Urothelium cell line (cell line): ENCODE measurements around the gene GNAL.

ENCODE experiments used
- DNase-seq: peaks from one replicate; pipeline ENCODE4 v3.0.0; 2011; ENCODE audit warnings: low spot score, mixed read lengths
- FAIRE-seq: peaks from 2 replicates; lab custom pipeline; 2011; peaks lifted over from hg19 to GRCh38; lab: Jason Lieb, UNC

The GNAL gene

GRCh38 chr18:11757084-11757590 lies 68.1 kb downstream of the GNAL start:
- DNase-seq (no peak), FAIRE-seq (no peak)

- DNase-seq (no peak), FAIRE-seq (no peak)
Observed at GRCh38 chr18:11759456-11759855, 70.4 kb downstream of the GNAL start.

DNA sequence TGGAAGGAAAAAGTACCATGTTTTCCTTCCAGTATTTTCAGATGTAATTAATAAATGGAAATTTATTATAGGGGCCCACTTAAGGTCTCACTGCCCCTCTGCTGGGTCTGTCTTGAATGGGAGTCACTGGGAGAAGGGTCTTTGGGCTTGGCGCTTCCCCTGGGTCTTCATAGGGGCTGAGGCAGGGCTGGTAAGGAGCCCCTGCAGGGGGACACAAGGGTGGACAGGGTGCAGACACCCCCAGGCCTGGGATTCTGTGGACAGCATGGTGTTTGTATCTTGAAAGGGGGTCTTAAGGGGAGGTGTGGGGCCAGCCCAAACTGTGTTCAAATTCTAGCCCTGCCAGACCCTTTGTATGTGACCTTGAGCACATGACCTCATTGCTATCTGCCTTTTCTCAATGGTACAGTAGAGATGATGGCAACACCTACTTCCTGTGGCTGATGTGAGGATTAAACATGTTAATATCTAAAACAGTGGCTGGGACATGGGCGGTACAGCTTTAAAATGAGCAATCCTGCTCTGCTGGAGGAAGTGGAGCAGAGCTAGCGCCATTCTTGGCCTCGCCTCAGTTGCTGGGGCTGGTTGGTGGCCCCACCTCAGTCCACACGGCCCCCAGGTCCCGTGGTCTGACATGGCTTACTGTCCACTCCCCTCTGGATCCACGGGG lies 71.6 kb downstream of the GNAL start:
- no peak for FAIRE-seq
- no peak for DNase-seq

DNA sequence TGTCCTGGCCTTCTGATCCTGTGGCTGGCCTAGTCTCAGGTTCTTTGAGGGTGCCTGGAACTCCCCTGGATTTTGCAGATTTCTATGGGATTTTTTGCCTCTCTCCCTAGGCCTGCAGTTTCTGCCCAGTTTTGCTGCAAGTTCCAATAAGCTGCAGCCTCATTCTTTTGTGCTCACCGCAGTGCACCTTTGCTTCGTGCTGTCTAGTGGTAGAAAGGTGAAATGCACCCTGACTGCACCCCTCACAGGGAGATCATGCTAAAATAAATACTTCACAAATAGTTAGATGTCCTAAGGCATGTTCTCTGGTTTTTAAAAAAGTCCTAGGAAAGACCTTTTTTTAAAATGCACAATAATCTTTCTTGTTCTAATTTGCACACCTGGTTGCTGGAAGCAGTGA lies 72.5 kb downstream of the GNAL start:
- FAIRE-seq (no peak), DNase-seq (no peak)

DNA sequence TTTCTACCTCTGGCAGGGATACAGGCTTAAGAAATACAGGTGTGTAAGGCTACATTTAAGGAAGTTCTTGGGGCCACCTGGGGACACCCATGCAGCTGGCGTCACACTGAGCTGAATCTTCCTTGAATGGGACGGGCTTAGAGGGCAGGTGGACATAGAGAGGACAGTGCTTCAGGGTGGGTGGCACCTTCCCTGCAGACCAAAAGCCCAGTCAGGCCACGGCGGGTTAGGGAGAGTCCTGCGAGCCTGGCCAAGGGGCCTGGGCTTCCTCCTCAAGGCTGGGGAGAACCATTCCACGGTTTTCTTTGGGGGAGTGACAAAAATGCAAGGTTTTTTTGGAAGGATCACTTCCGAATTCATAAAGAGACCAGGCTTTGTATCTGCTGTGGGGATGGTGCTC lies 73.4 kb downstream of the GNAL start:
- DNase-seq (no peak), FAIRE-seq (no peak)

GRCh38 chr18:11767329-11767728 lies 78.3 kb downstream of the GNAL start:
- DNase-seq: no peak
- peak; percentile 85 for FAIRE-seq

GRCh38 chr18:11767935-11768334 lies 78.9 kb downstream of the GNAL start:
- DNase-seq (peak; percentile 41), FAIRE-seq (peak; percentile 52)

- FAIRE-seq: peak; percentile 9
- no peak for DNase-seq
Observed at GRCh38 chr18:11775436-11776174, 86.5 kb downstream of the GNAL start.

- DNase-seq: no peak
- FAIRE-seq: no peak
Observed at GRCh38 chr18:11780042-11780441, 91.0 kb downstream of the GNAL start.

DNA sequence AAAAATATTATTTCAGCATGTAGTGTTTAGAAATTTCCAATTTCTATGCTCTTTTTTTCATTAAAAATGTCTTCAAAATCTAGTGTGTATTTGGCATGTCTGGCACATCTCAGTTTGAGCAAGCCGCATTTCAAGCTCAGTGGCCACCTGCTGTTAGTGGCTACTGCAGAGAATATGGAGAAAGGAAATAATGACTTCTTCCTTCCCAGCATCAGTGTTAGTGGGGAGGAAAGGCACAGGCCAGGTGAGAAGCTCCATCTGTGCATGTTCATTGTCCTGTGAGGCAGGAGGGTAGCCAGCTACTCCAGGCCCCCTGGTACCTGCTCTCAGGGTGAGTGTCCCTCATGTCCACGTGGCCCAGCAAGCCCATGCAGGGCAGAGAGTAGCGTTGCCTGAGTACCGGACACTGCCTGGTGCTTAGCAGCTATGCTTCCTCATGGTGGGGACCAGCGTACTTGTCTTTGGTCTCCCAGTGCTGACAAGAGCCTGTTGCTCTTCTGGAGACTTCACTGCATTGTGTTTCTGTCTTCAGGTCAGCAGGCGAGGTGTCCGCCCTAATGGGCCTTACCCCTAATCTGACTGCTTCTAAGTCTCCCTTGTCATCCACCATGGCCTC lies 94.8 kb downstream of the GNAL start:
- DNase-seq (no peak), FAIRE-seq (peak; percentile 30)

- no peak for DNase-seq
- FAIRE-seq: no peak
Observed at GRCh38 chr18:11784674-11785304, 95.7 kb downstream of the GNAL start.

- DNase-seq: no peak
- FAIRE-seq: no peak
Observed at GRCh38 chr18:11785444-11786055, 96.5 kb downstream of the GNAL start.

DNA sequence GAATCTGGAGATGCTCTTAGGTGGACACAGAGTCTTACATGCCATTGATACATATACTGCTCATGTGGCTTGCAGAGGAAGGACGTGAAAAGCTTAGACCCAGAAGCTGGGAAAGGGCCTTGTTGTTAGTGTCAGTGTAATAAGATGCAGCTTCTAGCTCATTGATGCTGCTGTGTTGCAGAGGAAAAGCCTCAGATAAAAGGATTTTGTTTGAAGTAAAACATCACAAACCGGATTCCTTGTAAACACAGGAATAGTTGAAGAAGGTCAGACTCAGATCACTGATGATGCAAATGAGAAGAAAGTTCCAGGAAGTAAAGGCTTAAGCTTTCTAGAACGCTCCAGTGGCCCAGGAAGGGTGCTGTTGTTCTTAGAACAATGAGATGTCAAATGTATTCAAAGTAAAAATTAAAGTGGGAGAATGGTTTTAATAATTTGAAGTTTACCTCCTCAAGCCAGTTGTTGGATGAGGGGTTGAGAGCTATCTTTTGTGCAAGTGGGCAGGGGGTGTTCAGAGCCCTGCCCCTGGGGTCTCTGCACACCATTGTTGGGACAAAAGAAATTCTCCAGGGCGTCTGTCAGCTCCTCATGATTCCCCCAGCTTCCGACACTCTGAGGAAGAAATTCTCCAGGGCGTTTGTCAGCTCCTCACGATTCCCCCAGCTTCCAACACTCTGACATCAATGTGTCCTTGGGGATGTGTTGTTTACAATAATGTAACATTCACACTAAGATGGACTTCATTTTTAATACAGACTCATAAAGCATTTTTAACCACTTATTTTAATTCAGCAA lies 100.8 kb downstream of the GNAL start:
- no peak for DNase-seq
- FAIRE-seq: peak; percentile 13

DNA sequence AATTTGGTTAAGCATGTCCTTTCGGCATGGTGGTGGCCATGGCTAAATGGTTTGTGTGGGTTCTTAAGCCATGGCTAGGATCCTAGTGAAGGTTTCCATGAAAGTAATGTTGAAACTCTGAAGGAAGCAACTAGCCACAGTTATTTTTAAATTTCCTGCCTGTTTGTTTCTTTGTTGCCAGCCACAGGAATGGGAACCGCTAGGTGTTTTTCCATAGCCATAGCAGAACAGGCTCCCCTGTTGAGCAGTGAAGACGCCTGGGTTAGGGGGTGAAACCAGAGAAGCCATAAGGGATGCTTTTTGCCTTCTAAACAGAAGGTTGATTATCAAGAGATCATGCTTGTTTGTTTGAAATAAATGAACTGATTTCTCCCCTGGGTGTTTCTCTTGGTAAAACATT lies 102.1 kb downstream of the GNAL start:
- no peak for DNase-seq
- no peak for FAIRE-seq

- FAIRE-seq: no peak
- no peak for DNase-seq
Observed at GRCh38 chr18:11792632-11793031, 103.6 kb downstream of the GNAL start.

GRCh38 chr18:11794195-11794594 lies 105.1 kb downstream of the GNAL start:
- DNase-seq: no peak
- peak; percentile 20 for FAIRE-seq

DNA sequence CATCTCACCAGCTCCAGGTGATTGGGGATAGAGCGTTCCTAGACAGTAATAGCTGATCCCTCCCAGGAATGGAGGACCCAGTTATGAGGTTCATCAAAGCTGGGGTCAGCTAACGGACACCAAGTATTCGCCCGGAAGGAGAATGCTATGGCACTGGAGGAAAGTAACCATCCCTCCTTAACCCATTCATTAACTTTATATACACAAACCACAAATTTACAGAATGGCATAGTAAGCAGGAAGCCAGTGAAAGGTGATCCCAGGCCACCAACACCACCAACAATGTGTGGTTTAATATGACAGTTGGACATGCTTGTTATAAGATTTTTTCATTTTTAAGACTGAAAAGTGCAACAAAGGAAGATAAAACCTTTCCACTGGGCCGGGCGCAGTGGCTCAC lies 106.9 kb downstream of the GNAL start:
- no peak for DNase-seq
- peak; percentile 50 for FAIRE-seq

DNA sequence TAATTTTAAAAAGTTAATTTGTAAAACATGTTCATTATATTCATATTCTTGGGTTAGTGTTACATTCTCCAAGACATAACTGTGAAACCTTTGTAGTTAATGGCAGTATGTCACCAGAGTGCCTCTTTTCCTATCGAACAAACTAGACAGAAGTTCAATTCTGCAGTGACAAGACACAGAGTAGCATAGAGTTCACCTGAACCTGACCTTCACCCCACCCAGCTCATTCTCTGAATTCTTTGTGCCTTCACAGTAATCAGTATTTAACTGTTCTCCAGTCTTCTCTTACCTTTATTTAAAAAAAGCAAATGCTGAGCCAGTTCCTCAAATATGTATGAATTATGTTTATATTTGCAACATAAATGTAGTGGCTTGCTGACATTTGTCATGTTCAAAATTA lies 109.2 kb downstream of the GNAL start:
- DNase-seq (no peak), FAIRE-seq (no peak)

- DNase-seq: no peak
- FAIRE-seq: no peak
Observed at GRCh38 chr18:11799066-11799465, 110.0 kb downstream of the GNAL start.
